SIG-M5 (cell line): Measurements from ENCODE around the gene OPRL1.

Source experiments
- DNase-seq: peaks from one replicate; lab custom pipeline; 2025; lab: John Stamatoyannopoulos, UW

OPRL1 gene

GRCh38 chr20:64104667-64105451 lies 25.0 kb downstream of the OPRL1 start:
- DNase-seq = no peak

DNA sequence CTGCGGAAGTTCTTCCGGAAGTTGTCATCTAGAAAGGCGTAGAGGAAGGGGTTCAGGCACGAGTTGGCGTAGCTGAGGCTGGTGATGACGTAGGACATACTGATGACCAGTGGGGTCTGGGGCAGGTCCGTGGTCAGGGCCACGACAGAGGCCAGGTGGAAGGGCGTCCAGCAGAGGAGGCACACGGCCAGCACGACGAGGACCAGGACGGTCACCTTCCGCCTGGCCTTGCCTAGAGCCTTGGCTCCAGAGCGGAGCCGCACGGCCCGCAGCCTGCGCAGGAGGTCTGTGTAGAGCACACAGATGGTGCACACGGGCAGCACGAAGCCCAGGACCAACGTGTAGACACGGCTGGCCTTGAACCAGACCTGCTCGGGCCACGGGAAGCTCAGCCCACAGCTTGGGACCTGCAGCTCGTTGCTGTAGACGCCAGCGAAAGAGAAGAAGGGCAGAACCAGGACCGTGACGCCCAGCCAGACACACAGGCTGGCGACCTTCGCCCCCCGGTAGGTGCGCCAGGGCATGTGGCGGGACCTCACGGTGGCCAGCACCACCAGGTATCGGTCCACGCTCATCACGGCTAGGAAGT lies 26.1 kb downstream of the OPRL1 start:
- no peak for DNase-seq

GRCh38 chr20:64106435-64106961 lies 26.6 kb downstream of the OPRL1 start:
- no peak for DNase-seq

DNA sequence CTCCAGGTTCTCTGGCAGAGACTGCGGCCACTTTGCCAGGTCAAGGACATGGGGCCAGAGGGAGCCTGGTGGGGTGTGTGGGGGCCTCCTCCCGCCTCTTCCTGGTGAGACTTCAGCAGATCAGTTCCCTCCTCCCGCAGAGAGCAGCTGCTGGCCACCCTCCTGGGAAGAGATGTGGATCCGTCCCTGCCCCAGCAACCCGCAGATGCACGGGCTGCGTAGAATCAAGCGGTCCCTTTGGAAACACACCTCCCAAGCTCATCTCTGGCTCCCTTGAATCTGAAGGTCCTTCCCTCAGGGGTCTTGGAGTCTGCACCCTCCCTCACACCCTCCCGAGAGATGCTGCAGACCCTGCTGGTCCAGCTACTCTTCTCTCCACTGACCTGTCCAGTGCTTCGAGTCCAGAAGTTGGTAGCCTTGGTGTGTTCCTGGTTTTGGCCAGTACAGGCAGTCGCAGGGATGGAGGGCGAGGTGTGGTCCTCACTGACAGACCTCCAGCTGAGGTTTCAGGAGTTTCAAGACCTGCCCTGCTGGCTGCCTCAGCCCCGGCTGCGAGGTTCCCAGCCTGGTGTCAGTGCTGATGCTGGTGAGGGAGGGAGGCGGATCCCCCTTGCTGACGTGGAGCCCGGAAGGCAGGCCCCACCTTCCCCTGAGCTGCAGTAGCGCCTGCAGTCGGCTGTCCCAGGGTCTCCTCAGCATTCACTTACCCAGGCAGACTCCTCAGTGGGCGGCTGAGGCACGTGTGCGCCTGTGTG lies 27.3 kb downstream of the OPRL1 start, which contains the start of gene NPBWR2:
Gene NPBWR2, minus strand, starts transcription at position 585 of the 755 bp plus-strand sequence. CDS start 734 bp downstream, outside the sequence.
- no peak for DNase-seq

DNA sequence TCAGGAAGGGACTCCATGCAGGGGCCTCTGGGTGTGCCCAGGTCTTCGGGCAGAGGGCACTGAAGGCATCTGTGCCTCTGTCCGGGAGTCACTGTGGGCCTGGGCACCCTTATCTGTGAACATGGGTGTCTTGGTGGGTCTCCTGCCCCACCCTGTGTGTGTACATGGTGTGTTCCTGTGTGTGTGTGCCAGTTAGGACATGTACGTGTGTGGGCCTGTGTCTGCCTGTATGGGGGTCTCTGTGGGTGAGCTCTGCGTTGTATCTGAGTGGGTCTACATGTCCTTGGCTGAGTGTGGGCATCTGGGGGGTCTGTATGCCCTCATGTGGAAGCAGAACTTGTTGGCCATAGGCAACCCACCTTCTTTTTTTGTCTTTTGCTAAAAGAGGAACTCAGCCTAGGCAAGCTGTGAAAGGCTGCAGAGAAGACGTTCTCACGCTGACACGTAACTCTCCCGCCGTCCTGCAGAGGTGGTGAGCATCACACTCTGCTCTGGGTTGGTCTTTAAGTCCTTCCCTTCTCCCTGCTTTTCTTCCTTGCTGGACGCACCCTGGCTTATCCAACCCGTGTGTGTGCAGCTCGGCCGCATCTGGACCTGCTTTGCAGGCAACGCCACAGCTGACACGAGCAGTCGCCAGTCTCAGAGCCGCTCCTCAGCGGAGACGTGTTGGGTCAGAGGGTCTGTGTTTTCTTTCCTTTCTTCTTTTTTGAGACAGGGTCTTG lies 28.0 kb downstream of the OPRL1 start:
- no peak for DNase-seq

DNA sequence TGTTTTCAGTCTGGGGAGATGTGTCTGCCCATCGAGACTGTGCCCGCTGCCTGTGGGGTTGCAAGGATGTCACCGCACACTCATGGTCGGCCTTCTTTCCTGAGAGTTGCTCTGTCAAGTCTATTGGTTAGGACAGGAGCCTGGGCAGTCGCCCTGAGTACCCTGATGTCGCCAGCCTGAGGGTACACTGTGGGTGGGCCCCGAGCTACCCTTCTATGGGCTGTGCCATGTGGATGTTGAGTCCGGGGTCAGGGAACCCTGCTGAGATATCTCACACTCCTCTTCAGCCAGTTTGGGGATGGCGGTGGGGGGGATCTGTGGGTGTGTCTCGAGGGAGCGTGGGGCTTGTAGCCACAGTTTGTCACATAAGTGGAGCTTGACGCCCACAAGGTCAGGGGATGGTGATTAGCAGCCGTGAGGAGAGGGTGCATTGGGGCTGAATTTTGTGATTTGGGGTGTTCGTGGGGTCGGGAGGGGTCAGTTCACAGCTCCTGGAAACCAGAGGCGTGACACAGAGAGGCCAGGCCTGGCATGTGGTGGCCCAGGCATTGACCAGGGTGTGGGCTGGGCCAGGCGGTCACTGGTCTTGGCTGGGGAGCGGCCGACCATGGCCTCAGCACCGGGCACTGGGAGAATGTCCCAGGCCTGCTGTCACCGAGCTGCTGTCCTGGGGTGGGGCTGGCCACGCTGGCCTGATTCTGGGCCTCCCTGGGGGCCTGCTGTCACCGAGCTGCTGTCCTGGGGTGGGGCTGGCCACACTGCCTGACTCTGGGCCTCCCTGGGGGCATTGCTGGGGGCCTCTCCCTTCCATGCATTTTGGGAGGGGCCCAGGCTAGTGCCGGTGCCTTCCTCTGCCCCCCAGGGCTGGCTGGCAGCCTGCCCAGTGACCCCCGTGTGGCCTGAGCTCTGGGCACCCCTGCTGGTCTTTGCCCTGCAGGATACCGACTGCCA lies 29.1 kb downstream of the OPRL1 start:
- DNase-seq = no peak

DNA sequence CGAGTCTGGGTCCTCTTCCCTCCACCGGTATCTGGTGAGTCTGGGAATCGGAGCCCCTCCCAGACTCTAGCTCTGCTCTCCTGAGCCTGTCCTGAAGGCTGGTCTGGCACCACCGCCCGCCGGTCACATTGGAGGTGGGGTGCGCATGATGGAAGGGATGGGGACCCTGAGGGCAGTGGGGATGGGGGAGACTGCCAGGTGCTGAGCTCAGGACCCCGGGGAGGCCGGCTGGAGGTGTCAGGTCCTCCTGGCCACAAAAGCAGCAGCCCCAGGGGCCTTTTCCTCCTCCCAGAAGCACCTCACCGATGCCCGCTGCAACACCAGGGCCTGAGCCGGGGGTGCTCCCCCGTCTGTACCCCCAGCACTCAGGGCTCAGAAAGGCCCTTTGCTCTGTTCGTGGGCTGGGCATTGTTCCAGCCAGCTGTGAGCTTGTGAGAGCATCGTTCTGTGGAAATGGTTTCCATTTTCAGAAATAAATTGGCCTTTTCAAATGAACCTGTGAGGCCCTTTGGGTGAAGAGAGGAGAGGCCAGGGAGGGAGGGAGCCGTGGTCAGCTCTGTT lies 30.0 kb downstream of the OPRL1 start:
- DNase-seq = no peak

DNA sequence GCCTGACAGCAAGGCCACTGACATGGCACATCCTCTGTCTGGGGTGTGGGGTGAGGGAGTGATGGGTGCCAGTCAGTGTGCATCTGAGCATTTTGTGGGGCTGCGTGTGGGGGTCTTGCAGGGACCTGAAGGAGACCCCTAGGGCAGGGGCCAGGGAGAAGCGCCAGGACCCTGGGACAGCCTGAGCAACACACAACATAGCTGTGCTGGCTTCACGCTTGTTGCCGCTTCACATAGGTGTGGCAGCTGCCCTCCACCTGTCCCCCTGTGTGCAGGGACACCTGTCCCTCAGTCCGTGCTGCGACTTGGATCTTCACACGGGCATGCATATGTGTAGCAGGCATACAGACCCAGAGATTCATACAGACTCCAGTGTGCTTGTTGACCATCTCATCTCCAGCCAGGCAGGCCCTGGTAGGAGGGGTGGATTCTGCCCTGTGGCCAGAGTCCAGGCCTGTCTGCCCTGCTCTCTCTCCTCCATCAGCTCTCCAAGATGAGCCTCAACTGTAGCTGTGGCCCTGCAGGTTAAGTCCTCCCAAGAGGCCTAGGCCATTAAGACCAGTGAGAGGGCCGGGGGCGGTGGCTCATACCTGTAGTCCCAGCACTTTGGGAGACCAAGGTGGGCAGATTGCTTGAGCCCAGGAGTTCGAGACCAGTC lies 30.7 kb downstream of the OPRL1 start:
- no peak for DNase-seq

DNA sequence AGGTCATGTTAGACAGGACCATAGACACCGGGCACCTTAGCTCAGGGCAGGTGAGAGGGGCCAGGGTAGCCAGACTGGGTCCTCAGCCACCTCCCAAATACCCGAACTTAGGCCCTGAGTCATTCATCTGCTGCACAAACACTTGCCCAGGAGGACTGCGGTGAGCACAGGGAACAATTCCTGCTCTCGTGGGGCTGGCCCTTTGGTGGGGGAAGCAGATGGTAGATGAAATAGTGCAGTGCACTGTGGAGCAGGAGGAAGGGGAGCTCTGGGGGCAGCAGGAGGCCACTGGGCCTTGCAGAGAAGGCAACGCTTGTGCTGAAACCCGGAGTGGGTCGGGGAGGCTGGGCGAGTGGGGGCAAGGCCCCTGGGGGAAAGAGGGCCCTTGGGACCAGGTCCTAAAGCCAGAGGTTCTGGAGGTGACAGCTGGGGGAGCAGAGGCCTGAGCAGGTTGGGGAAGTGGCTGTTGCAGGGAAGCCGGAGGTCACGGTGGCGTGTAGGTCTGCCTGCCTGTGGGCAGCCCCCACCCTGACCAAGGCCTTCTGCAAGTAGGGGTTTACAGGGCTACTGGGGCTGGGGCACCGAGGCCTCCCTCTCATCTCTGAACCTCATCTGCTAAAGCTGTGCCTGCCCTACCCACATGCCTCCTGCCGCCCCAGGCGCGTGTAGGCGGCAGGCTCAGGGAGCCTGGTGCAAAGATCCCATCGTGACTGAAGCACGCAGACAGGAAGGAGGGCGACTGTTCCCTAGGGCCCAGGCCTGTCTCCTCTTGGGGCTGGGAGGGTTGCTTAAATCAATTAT lies 32.2 kb downstream of the OPRL1 start:
- DNase-seq = no peak

DNA sequence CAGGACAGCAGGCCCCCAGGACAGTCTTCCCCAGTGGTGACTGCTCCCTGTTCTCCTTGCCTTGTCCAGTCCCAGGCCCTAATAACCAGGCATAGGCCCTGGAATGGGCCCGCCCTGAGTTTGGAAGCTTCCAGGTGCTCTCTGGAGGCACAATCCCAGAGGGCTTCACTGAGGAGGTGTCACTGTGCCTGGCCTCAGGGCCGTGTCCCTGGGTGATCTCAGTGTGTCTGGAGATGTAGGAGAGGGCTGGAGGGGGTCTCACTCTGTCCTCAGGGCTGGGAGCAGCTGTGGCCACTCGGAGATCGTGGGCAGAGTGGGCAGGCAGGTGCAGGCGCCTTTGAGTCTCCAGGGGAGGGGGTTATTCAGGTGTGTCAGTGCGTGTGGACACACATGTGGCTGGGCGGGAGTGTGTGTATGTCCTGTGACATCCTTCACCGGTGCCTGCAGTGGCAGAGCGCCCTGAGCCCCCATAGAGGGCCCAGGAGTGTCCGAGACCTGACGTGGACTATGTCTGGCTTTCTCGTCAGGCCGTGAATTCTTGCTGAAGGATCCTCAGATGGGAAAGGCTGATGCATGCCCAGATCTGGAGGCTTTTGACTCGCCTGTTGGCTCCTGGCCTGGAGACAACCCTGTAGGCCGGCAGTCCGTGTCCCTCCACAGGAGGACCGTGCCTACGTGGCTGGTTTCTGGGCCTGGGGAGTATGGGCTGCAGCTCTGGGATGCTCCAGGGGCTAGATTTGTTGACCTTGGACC lies 33.0 kb downstream of the OPRL1 start:
- no peak for DNase-seq

DNA sequence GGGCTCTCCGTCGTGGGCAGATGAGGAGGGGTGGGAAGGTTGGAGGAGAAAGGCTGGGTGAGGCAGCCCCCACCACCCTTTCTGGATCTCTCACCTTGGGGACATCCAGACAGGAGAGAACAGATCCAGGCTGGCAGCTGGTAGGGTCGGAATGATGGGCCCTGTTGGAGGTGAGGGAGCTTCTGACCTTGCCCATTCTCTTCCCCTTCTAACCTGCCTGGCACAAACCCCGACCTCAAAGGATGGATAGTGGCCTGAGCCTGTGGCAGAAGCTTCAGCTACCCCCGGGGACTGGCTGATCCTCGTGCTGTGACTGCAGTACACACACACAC lies 33.5 kb downstream of the OPRL1 start:
- DNase-seq = no peak

GRCh38 chr20:64113796-64114355 lies 34.0 kb downstream of the OPRL1 start:
- DNase-seq = no peak

- DNase-seq = no peak
Measured at GRCh38 chr20:64114356-64114971, 34.6 kb downstream of the OPRL1 start.

- DNase-seq = no peak
Measured at GRCh38 chr20:64115171-64115911, 35.5 kb downstream of the OPRL1 start.

DNA sequence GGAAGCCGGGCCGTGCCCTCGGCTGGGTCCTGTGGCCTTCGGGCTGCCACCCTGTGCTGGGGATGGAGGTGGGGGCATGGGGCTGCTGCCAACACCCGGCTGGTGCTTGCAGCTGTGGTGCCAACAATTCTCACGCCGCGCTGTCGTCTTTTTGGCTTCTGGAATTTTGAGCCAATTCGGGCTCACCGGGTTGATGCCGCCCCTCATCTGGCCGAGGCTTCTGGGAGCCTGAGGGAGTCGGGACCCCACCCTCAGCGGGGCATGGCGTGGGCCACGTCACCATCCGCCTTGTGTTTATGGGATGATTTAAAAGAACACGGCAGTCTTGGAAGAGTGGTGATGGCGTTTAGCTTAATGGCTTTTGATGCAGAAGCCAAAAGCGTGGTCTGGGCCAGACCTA lies 36.1 kb downstream of the OPRL1 start:
- DNase-seq = no peak

DNA sequence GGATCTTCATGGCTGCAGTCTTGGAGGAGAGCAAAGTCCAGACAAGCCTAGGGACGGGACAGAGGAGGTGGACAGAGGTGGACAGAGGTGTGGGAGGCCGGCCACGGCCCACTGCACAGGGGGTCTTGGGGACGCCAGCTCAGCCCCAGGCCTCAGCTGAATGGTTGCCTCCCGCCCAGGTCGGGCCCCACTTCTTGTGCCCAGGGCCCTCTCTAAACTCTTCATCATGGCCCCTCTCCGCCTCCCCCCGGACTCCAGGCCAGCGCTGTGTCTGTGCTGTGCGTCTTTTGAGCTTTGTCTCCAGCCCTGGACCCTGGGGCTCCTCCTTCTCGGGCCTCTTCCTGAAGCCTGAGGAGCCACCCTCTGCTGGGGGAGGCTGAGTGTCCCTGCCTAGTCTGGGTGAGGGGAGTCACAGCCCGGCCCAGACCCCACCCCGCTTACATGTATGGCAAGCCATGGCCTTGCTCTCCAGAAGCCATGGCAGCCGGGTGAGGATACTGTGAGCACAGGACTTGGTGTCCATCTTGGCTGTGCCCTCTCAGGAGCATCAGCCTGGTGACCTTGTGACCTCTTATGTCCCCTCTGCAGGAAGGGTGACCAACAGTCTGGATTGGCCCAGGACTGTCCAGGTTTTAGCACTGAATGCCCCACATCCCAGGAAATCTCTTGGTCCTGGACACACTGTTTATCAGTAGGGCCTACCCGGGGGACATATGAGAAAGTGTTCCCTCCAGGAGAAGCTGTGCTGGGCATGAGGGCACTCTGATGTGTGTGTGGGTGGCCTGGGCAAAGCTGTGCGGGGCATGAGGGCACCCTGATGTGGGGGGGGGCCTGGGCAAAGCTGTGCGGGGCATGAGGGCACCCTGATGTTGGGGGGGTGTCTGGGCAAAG lies 36.9 kb downstream of the OPRL1 start:
- DNase-seq = no peak
